ENCODE measurements around the gene CA10.
A peak's percentile ranks its signal among the peaks of the same experiment; 100 is the strongest.

The CA10 gene

DNA sequence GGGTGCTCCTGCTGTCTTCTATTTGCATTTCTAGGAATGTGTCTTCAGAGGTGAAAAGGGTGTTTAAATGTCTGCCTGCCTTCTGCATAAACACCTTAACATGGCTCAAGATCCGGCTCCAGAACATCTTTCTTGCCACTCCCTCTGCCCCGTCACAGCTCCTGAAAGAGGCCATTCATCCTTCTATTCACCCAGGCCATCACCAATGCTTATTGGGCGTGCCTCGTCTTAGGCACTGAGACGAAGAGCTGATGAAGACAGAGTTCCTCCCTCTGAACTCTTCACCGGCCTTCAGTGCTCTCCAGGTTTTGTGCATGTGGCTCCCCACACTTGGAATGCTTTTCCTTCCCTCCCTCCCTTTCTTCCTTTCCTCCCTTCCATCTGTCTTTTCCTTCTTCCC is 511.4 kb downstream of the CA10 start:
- no peak for DNase-seq (ENCODE audit: low spot score)

DNA sequence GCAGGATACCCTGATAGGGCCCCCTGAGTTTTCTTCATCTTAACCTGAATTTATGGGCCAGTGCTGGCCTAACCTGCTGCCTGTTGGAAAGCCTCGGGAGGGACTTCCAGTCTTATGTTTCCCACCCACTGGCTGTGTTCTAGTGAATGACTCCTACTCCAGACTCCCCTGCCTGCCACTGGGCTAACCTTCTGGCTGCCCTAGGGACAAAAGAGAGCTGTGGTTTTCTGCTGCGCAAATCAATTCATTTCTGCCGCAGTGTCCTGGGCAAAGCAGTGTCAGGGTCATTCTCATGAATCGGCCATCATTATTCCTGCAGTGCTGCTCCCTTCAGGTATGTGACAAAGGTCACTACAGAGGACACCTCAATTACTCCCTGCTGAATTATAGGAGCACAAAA is 512.0 kb downstream of the CA10 start:
- no peak for DNase-seq (ENCODE audit: low spot score)

DNA sequence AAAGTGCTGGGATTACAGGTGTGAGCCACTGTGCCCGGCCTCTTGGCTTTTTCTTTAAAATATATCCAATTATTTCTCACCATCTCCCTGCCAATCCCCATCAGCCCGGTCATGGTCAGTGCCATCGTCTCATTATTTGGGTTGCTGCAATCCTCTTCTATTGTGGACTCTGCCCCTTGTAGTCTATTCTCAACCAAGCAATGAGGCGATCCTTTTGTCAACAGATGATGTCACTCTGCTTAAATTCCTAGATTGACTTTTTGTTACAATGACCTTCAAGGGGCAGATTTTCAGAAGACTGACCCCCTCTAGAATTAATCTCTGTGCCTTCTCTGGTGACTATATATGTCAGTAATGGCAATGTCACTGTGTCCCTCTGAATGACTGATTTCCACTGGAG is 513.5 kb downstream of the CA10 start:
- DNase-seq (ENCODE audit: low spot score) = no peak

DNA sequence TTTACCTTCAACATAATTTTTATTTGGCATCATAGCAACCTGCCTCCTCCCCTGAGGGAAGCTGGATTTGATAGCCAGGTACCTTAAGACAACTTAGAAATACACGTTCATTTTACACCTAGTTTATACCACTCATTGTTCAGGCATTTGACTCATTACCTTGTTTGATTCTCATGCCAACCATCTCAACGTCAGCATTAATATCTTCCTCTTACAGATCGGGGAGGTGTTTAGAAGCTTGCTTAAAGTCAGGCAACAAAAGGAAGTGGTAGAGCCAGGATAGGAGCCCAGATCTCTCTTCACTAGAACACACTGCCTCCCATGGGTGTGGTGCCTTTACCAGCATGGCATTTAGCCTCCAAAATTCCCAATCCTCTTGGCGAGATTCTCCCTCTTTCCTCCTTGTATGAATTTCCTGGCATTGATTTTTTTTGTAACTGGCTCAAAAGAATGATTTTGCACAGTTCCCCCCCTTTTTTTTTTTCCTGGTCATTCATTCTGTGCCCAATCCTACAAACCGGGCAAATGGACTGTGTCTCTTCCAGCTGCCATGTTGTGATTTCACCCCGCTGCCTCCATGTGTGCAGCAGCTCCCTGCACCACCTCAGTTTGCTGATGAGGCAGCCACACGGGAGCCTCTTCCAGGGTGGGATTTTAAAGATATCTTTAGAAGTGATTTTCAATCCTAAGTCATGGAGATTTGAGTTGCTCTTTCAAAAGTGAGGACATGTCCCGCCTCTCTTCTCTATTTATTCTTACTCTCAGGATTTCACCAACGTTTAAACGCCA is 514.6 kb downstream of the CA10 start:
- DNase-seq (ENCODE audit: low spot score) = no peak

DNA sequence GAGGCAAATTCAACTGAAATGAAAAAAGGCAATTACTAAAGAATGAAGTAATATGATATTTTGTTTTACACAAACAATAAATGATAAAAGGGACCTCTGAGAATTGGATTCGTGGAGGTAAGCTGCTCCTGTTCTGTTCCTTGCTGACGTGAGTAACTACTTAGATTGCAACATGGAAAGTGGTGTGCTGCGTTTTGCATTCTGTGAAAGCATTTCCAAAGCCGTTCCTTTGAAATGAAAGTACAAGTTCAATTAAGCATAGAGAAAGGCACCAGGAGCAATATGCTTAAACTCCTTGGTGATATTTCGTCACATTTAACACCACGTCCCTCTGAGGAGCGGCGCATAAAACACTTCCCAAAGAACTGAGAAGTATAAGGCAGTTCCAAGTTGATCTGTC is 516.5 kb downstream of the CA10 start:
- no peak for DNase-seq (ENCODE audit: low spot score)

DNA sequence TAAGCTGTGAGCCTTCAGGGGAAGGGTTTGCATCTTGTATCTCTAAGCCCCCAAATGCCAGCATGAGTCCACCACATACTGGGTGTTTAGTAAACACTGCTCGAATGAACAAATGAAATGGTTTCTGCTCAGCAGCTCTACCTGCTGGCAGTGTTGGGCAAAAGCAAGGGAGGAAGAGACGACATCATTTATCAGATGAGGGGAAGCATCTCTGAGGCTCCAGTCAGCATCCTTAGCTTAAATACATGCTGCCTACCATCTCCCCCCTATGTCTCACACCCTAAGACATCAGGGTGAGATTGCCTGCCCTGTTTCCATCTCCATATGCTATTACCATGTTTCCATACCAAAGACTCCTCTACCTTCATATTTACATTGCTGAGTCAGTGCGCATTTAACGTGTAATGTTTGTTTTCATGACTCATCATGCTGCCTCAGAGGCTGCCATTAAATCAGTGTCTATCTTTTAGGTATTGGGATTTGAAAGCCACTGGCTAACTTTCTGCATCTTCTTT is 518.3 kb downstream of the CA10 start:
- no peak for DNase-seq (ENCODE audit: low spot score)

DNA sequence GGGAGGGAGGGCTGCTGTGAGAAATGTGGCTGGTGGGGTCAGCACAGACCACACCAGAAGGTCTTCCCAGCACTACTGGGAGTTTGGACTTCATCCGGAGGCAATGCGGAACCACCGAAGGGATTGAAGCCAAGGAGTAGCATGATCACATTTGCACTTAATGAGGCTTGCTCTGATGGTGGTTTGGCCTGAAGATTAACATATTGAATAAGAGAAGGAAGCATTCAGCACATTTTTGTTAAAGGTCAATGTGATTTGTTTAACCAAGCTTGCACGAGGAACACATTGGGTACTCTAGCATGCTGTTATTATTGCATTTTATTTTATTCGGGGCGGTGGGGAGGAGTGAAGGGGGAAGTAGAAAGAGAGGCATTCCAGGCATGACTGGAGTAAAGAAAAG is 519.5 kb downstream of the CA10 start:
- no peak for DNase-seq (ENCODE audit: low spot score)

DNA sequence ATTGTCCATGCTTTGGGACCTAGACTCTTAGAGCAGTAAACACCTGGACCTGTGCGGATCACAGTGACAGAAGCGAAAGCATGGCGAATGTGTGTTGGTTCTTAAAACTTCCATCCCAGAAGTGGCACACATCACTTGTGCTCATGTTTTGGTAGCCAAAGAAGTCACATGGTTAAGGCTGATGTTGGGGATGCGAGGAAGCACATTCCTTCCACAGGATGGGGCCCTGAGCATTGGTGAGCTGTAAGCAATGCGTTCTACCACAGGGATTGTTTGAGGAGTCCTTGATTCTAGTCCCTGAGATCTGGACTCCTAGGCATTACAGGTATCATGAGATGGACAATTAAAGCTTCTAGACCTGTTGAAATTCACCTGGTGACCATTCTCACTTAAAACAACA is 522.2 kb downstream of the CA10 start:
- no peak for DNase-seq (ENCODE audit: low spot score)

DNA sequence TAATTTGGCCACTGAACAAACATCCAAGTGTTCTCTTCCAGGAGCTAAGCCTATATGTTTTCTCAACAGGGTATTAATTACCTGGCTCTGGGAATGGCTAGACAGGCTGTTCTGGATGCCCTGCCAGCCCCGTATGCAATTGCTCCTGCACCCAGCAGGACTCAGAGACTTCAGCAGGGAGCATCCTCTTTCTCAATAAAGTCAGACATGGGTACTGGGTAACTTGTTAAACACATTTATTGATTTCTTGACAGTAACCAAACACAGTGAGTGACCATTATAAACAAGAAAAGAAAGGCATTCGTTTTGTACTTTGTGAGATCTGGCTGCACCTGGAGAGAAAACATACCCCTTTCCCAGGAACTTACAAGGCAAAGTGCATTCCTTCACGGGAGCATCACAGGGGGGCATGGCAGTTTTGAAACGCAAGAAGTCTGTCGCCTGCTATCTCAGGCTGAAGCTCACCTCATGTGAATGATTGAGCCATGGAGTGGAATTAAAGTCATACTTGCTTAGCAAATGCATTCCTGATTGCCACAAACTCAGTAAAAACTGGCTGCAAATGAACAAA is 528.3 kb downstream of the CA10 start:
- DNase-seq (ENCODE audit: low spot score) = no peak

DNA sequence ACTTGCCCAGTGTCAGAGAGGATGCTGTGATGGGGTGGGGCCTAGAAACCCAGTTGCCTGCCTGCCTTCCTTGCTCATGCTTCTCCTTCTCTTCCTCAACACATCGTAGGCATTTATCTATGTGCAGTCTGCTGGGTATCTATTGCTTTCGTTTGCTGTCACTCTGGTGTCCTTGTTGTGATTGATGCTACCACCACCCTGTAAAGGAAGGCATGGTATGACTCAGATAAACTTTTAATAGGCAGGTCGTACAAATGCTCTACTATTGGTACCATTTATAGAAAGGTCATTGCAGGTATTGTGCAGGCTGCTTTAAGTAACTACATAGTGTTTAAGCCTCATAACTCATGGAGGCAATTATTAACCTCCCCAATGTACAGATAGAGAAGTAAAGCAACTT is 529.3 kb downstream of the CA10 start:
- no peak for DNase-seq (ENCODE audit: low spot score)

DNA sequence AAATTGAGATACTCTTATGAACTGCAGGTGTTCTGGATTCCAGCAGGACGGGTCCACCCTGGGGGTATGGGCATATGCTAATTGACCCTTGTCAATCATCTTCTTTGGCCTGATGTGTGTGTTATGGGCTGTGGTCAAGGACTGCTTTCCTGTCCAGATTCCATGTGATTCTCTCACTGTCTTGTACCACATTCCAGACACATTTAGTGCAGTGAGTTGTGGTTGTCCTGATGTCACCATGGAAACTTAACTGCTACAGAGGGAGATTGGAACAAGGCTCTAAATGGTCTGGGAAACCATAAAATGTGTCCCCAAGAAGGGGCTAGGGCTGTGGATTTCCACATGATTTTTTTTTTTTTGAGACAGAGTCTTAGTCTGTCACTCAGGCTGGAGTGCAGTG is 530.7 kb downstream of the CA10 start:
- DNase-seq (ENCODE audit: low spot score) = no peak

DNA sequence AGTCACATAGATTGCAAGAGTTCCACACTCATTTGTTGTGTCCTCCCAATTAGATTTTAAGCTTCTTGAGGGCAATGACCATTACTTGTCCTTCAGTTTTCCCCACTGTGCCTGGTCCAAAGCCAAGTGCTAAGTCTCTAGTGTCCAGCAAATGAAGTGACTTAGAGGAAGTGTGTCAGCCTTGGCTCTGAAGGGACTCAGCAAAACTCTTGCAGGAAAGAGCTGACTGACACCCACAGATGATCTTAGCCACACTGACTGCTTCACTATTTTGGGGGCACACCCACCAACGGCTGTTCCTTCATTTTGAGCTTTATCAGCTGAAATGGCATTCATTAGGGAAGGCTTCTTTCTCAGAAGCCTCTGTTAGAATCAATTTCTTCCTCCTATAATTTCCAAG is 540.0 kb downstream of the CA10 start:
- no peak for DNase-seq (ENCODE audit: low spot score)

DNA sequence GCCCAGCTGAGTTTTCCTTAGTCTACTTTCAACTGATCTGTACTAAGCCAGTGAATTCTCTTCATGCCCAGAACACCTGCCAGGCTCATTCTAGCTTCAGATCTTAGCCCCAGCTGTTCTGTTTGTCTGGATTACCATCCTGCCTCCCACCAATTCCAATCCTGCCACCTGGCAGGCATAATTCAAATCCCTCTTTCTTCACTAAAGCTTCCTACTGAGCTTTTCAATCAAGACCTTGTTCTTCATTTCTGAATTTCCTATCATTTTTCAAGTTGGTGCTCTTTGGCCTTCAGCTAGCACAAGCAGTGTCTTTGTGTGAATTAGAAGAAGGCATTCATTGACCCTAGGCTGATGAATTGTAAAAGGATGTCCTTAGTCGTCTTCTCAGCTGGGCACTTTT is 540.5 kb downstream of the CA10 start:
- peak; percentile 20 for DNase-seq (ENCODE audit: low spot score)

DNA sequence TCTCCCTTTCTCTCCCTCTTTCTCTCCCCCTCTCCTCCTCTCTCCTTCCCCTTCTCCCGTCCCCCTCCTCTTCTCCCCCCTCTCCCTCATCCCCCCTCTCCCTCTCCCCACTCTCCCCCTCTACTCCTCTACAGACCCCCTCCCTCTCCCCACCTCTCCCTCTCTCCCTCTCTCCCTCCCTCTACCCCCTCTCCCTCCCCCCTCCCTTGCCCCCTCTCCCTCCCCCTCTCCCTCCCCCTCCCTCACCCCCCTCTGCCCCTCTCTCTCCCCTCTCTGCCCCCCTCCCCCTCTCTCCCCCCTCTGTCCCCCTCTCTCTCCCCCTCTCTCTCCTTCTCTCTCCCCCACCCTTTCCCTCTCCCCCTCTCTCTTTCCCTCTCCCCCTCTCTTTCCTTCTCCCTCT is 545.3 kb downstream of the CA10 start:
- no peak for DNase-seq (ENCODE audit: low spot score)

DNA sequence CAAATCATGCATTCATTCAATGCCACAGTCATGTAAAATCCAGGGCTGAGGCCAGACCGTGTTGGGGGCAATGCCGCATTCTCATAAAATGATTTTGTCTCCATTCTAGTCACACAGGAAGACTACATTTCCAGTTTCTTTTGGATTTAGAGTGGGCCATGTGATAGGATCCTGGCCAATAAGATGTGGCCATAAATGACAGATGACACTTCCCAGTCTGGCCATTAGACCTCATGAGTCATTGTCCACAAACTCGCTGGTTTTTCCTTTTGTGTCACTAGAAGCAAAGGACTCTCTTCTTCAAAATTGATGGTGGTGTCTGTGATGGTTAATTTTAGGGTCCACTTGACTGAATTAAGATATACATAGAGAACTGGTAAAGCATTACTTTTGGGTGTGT is 545.8 kb downstream of the CA10 start:
- no peak for DNase-seq (ENCODE audit: low spot score)

DNA sequence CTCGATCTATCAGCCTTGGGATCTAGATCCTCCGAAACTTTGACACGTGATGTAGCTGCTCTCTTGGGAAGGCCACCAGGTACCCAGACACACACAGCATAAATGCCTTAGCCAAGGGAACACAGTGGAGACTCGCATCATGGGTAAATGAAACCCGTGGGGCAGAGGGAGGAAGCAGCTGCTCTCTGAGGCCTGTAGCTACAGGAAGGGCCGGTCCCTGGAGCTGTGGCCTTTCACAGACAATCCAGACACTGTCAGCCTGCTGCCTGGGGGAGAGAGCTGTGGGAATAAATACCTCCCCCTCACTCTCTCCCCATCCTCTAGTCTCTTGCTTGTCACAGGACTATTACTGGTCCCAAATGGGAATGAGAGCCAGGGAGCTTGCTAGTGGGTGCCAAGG is 546.9 kb downstream of the CA10 start:
- DNase-seq (ENCODE audit: low spot score) = no peak

DNA sequence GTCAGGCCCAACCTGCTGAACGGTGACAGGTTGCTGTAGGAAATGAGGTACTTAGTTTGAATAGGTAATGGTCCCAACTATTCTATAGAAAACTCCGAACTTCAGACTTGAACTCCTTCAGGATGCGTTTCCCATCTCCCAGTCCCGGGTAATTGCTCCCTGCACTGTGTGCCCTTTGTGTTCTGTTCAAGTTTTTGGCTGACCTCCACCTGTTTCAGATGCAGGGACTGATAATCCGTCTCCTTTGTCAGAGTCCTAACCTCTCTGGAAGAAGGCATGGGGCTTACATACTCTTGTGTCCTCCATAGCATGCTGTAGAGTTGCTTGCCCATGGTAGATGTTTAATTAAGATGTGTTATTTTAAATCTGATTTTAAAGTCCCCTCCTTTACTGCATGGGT is 547.7 kb downstream of the CA10 start:
- DNase-seq (ENCODE audit: low spot score) = no peak

DNA sequence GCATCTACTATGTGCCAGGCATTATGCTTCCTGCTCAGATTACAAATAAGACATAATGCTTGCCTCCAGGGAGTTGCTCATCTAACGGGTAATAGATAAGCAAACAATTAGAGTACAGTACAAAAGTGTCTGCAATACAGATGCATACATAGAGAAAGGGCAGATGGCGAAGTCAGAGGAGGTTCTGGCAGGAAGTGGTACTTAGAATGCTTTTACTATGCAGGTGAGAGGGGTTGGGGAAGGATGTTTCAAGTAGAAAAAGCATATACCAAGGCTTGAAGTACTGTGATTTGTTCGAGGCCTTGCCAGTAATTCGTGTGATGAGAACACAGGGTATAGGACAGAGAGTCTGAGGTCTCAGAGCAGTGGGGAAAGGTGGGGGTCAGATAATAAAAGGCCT is 548.4 kb downstream of the CA10 start:
- no peak for DNase-seq (ENCODE audit: low spot score)

DNA sequence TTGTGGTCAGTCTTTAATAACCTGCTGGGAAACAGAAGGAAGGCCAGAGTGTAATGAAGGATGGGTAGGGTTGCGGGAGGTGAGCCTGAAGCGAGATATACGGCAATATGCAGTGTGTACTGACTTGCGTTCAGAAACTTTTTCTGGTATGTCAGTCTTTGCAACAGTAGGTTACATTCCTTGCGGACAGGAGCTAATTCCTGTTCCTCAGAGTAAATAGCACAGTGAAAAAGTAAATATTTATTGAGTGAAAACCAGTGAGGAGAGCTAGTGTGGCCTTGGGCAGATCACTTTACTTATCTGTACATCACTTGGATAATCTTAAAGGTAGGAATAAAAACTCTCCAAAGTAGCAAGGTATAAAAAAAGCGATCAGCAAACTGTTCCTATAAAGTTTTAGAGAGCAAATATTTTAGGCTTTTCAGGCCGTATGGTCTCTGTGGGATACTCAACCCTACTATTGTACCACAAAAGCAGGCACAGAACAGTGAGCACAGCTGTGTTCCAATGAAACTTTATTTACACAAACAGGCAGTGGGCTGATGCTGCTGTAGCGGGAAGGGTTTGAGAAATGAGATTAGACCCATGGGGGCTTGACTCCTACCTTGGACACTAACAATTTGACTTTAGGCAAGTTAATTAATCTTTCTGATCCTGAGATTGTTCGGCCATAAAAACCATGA is 550.1 kb downstream of the CA10 start:
- DNase-seq (ENCODE audit: low spot score) = no peak

DNA sequence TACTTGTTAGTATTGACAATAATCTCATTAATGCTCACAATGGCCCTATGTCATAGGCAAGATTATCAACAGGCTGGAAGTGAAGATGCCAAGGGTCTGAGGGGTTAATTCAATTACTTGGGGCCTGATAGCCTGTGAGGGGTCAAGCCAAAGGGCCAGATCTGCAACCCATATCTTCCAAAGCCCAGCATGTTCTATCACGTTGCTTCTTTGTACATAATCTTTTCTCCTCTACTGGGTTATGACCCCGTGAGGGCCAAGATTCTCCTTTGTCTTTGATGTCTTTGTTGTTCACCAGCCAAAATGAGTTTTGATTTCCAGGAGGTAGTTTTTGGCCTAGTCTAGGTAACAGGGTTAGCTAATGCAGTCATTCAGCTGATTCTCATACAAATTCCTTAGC is 551.0 kb downstream of the CA10 start:
- DNase-seq (ENCODE audit: low spot score) = no peak

DNA sequence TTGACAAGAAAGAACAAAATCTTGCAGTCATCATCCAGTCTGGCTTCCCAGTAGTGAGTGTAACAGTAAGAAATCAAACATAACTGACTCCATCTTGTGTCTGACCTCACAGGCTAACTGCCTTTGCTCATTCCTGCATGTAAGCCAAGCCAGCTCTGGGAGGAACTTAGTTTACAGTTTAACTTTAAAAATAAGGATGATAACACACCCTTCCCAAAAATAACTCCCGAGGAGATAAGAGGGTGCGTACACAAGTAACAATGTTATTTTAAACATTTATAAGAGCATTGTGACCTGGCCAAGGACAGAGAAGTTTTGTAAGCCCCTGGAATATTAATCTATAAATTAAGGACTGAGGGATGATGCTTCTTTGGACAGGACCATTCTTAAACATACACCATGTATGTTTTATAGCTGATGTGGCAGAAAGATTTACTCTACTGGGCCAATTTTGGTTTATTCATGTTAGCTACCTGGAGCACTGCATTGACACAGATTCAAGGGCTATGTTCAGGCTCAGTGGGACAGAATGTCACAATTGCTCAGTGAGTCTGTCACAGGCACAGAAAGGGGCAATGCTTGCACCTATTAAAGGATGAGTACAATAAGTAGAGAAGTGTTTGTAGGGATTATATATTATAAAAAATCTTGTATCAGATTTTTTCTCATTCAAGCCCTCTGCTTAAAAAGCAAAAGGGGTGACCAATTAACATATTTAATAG is 554.1 kb downstream of the CA10 start:
- DNase-seq (ENCODE audit: low spot score) = no peak

DNA sequence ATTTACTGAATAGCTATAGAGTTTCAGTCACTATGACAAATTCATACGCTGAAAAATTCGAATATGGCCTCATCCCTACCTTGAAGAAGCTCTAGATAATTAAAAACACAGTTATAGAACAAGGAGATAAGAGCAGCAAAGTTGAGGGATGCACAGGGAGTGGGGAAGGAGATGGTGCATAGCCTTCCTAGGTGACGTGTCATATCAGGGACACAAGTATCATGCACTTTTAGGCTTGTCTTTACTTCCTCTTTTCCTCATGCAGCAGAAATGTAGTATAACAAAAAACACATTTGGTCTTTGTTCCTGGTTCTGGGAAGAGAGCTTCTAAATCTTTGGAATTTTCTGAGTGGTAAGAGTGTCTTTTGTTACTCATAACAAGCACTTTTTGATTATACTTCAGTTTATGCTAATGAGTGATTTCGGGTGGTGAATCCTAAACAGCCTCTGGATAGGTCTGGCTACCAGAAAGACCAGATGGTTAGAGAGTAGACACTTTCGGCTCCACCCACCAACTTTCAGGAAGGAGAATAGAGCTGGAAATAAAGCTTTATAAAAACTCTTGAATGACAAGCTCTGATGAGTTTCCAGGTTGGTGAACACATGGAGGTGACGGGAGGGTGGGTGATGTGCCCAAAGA is 556.8 kb downstream of the CA10 start:
- no peak for DNase-seq (ENCODE audit: low spot score)

All from putamen (tissue), 1 donor.